ENCODE results near the gene OR51F1.
"Not testable (repeated sequence)": the region's sequence is repeated elsewhere in the genome, so short reads cannot be mapped to it uniquely, and the experiment has no call there.

The OR51F1 gene

GRCh38 chr11:4769838-4770237 lies at the start of gene OR51F1:
OR51F1 (minus strand) TSS chr11:4769938; CDS start chr11:4769938, 0 bp downstream.
- no peak for DNase-seq

- DNase-seq = no peak
Measured at GRCh38 chr11:4809246-4809645, 39.5 kb upstream of the OR51F1 start.

- no peak for DNase-seq
Measured at GRCh38 chr11:4808476-4808875, 38.7 kb upstream of the OR51F1 start.

- no peak for DNase-seq
Measured at GRCh38 chr11:4804280-4804679, 34.5 kb upstream of the OR51F1 start, which contains the start of gene OR52R1. OR52R1 (minus strand) TSS chr11:4804380; CDS start chr11:4804380, 0 bp downstream.

- not testable (repeated sequence) for DNase-seq
Measured at GRCh38 chr11:4801316-4801715, 31.6 kb upstream of the OR51F1 start.

GRCh38 chr11:4798427-4799183 lies 28.9 kb upstream of the OR51F1 start:
- no peak for DNase-seq

- DNase-seq = no peak
Measured at GRCh38 chr11:4797206-4797605, 27.5 kb upstream of the OR51F1 start.

GRCh38 chr11:4782454-4782853 lies 12.7 kb upstream of the OR51F1 start:
- no peak for DNase-seq

GRCh38 chr11:4768094-4768493 lies 1.6 kb downstream of the OR51F1 start:
- DNase-seq = no peak

GRCh38 chr11:4766420-4767043 lies 3.2 kb downstream of the OR51F1 start:
- no peak for DNase-seq

- DNase-seq = no peak
Measured at GRCh38 chr11:4763096-4763495, 6.6 kb downstream of the OR51F1 start.

- DNase-seq = no peak
Measured at GRCh38 chr11:4751201-4751600, 18.5 kb downstream of the OR51F1 start.

GRCh38 chr11:4748438-4748837 lies 21.3 kb downstream of the OR51F1 start:
- no peak for DNase-seq

- no peak for DNase-seq
Measured at GRCh38 chr11:4740735-4741134, 29.0 kb downstream of the OR51F1 start.

GRCh38 chr11:4727171-4727570 lies 42.6 kb downstream of the OR51F1 start:
- no peak for DNase-seq

- not testable (repeated sequence) for DNase-seq
Measured at GRCh38 chr11:4722616-4723534, 46.9 kb downstream of the OR51F1 start.

Measured in NCI-H1092 (cell line).